ENCODE results near the gene ACOX3. TPM values are rescaled to one million over a fixed set of nuclear protein-coding genes. Genes with fewer than 3 reads are reported as not detected.

Gene ACOX3
- polyA plus RNA-seq, 1 donor (not counting 4 experiments of a cell fraction or from before 2014, with no cell fraction given), result 6.7 TPM

DNA sequence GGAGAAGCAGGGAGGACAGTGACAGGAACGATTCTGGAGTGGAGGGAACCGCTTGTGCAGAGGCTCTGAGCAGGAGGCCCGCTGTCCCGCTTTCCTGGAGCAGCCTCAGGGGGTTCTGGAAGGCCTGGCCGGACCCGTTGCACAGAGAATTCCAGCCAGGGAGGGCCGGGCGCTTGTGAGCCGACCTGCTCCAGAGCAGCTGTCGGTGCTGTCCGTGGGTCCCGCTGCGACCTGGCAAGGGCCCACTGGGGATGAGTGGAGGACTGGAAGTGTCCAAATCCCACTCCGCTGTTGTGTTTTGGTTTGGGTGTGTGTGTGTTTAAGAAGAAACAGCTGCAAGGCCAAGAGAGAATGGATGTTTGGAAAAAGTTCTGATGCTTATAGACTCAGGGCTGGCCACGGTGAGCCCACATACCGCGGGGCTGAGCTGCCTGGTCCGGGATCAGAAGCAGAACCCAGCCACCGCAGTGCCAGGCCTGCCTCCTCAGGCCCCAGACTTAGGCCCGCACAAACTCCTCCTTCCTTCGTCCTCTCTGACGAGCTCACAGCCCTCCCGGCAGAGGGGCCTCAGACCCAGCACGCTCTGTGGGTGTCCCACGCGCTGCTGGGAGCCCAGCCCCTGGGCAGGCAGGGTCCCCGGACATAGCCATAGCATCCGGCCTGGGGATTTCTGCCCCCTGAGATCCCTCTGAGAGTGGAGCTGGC is 97.1 kb downstream of the ACOX3 start:
- no peak for FAIRE-seq
- no peaks in the 10 kb centered on the region for H3K27me3 ChIP-seq (ENCODE audit: control insufficient read depth, extremely low read depth, insufficient read depth, low read length)
- H3K4me2 ChIP-seq (ENCODE audit: control insufficient read depth, extremely low read depth, insufficient read depth, low read depth, low read length), result no peak overlapping the region
- no peaks in the 10 kb centered on the region for H3K9me3 ChIP-seq (ENCODE audit: control insufficient read depth, low read depth, low read length)
- H3K27ac ChIP-seq (ENCODE audit: control insufficient read depth, insufficient read depth, low read length), result no peak overlapping the region
- H3K79me2 ChIP-seq (ENCODE audit: control insufficient read depth, insufficient read depth, low read length), result no peaks in the 10 kb centered on the region
- no peaks in the 10 kb centered on the region for H4K20me1 ChIP-seq (ENCODE audit: control insufficient read depth, extremely low read depth, insufficient read depth, low read length)
- H3K4me1 ChIP-seq (ENCODE audit: control insufficient read depth, extremely low read depth, insufficient read depth, low read length), result no peaks in the 10 kb centered on the region
- TF ChIP-seq EZH2 (IDR thresholded peaks at IDR 0.05; ENCODE audit: low read length), result no peak
- TF ChIP-seq, protein P1, sequence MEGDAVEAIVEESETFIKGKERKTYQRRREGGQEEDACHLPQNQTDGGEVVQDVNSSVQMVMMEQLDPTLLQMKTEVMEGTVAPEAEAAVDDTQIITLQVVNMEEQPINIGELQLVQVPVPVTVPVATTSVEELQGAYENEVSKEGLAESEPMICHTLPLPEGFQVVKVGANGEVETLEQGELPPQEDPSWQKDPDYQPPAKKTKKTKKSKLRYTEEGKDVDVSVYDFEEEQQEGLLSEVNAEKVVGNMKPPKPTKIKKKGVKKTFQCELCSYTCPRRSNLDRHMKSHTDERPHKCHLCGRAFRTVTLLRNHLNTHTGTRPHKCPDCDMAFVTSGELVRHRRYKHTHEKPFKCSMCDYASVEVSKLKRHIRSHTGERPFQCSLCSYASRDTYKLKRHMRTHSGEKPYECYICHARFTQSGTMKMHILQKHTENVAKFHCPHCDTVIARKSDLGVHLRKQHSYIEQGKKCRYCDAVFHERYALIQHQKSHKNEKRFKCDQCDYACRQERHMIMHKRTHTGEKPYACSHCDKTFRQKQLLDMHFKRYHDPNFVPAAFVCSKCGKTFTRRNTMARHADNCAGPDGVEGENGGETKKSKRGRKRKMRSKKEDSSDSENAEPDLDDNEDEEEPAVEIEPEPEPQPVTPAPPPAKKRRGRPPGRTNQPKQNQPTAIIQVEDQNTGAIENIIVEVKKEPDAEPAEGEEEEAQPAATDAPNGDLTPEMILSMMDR (optimal IDR thresholded peaks at IDR 0.05 in 1 of 3, IDR thresholded peaks at IDR 0.05 in 1 of 3, conservative IDR thresholded peaks at IDR 0.05 in 1 of 3; ENCODE audit: extremely low read depth in 1 of 3, insufficient read depth in 2 of 3, low read length in 3 of 3), result no peak
- H2AFZ ChIP-seq (ENCODE audit: control insufficient read depth, low read length), result no peak overlapping the region
- no peak for DNase-seq (ENCODE audit: low read depth, low spot score)
- H3K9me1 ChIP-seq (ENCODE audit: control insufficient read depth, extremely low read depth, insufficient read depth, low read length), result no peaks in the 10 kb centered on the region
- dilution Hi-C loops (cut with MboI; ENCODE audit: extremely low pct_ligation_motif_present, low sequenced_read_pairs), result no loop called here
- H3K36me3 ChIP-seq (ENCODE audit: control insufficient read depth in 2 of 2, extremely low read depth in 1 of 2, insufficient read depth in 2 of 2, low read length in 2 of 2), result no peaks in the 10 kb centered on the region
- no peak overlapping the region for H3K9ac ChIP-seq (ENCODE audit: control insufficient read depth, extremely low read depth, insufficient read depth, low read length)
- H3K4me3 ChIP-seq (ENCODE audit: control insufficient read depth in 2 of 3, extremely low read depth in 1 of 3, insufficient read depth in 2 of 3, low read depth in 1 of 3, low read length in 3 of 3), result no peak overlapping the region

DNA sequence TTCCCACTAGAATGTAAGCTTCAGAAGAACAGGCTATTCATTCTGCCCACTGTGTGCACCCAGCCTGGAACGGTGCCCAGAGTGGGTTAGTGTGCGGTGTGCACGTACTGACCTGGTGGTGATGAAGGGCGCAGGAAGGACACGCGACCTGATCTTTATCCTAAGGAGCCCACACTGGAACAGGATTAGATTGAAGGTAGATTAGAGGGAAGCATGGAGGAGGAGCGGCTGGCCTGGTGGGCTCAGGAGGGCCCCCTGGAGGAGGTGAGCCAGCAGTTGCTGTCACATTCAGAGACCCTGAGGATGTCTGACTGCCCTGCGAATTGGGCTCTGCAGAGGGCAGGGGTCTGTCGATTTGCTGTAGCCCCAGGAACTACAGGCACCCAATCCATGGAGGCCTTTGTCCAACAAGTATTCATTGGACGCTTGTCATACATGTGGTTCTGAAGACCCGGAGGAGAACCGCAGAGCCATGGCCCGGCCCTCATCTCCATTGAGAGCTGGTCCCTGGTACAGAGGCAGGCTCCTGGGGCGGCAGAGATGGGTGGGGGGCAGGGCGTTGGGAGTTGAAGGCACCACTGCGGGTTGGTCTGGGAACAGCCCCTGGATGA is 97.8 kb downstream of the ACOX3 start:
- H3K27me3 ChIP-seq (ENCODE audit: control insufficient read depth, extremely low read depth, insufficient read depth, low read length), result no peaks in the 10 kb centered on the region
- no peak overlapping the region for H2AFZ ChIP-seq (ENCODE audit: control insufficient read depth, low read length)
- no peak overlapping the region for H3K27ac ChIP-seq (ENCODE audit: control insufficient read depth, insufficient read depth, low read length)
- no peak for FAIRE-seq
- no peak for DNase-seq (ENCODE audit: low read depth, low spot score)
- no peaks in the 10 kb centered on the region for H3K79me2 ChIP-seq (ENCODE audit: control insufficient read depth, insufficient read depth, low read length)
- no peak overlapping the region for H3K4me3 ChIP-seq (ENCODE audit: control insufficient read depth in 2 of 3, extremely low read depth in 1 of 3, insufficient read depth in 2 of 3, low read depth in 1 of 3, low read length in 3 of 3)
- TF ChIP-seq, protein P1 (optimal IDR thresholded peaks at IDR 0.05 in 1 of 3, IDR thresholded peaks at IDR 0.05 in 1 of 3, conservative IDR thresholded peaks at IDR 0.05 in 1 of 3; ENCODE audit: extremely low read depth in 1 of 3, insufficient read depth in 2 of 3, low read length in 3 of 3), result no peak
- TF ChIP-seq EZH2 (IDR thresholded peaks at IDR 0.05; ENCODE audit: low read length), result no peak
- dilution Hi-C loops (cut with MboI; ENCODE audit: extremely low pct_ligation_motif_present, low sequenced_read_pairs), result no loop called here
- no peaks in the 10 kb centered on the region for H3K9me1 ChIP-seq (ENCODE audit: control insufficient read depth, extremely low read depth, insufficient read depth, low read length)
- no peaks in the 10 kb centered on the region for H3K4me1 ChIP-seq (ENCODE audit: control insufficient read depth, extremely low read depth, insufficient read depth, low read length)
- H3K9ac ChIP-seq (ENCODE audit: control insufficient read depth, extremely low read depth, insufficient read depth, low read length), result no peak overlapping the region
- no peaks in the 10 kb centered on the region for H4K20me1 ChIP-seq (ENCODE audit: control insufficient read depth, extremely low read depth, insufficient read depth, low read length)
- H3K36me3 ChIP-seq (ENCODE audit: control insufficient read depth in 2 of 2, extremely low read depth in 1 of 2, insufficient read depth in 2 of 2, low read length in 2 of 2), result no peaks in the 10 kb centered on the region
- no peak overlapping the region for H3K4me2 ChIP-seq (ENCODE audit: control insufficient read depth, extremely low read depth, insufficient read depth, low read depth, low read length)
- H3K9me3 ChIP-seq (ENCODE audit: control insufficient read depth, low read depth, low read length), result no peaks in the 10 kb centered on the region

All from keratinocyte (primary cell).